ENCODE data around the gene IL6ST.

The IL6ST gene

GRCh38 chr5:55896663-55897062, 98.1 kb downstream of the IL6ST start:
- DNase-seq (ENCODE audit: low read depth): no peak

- no peak for DNase-seq (ENCODE audit: low read depth)
Measured at GRCh38 chr5:55896238-55896637, 98.5 kb downstream of the IL6ST start.

GRCh38 chr5:55895346-55895745, 99.4 kb downstream of the IL6ST start:
- DNase-seq (ENCODE audit: low read depth): no peak

GRCh38 chr5:55894135-55894534, 100.6 kb downstream of the IL6ST start:
- DNase-seq (ENCODE audit: low read depth): no peak

- DNase-seq (ENCODE audit: low read depth): no peak
Measured at GRCh38 chr5:55892479-55892878, 102.3 kb downstream of the IL6ST start.

GRCh38 chr5:55888205-55888604, 106.6 kb downstream of the IL6ST start:
- DNase-seq (ENCODE audit: low read depth): no peak

- no peak for DNase-seq (ENCODE audit: low read depth)
Measured at GRCh38 chr5:55885359-55885758, 109.4 kb downstream of the IL6ST start.

Data from stimulated activated CD8-positive, alpha-beta memory T cell treated with anti-CD3 and anti-CD28 coated beads, Interleukin-15, amount 100 ng/mL, for 24 hours (primary cell).